T-cell (primary cell): ENCODE measurements around the gene CAMK1D. TPM values are rescaled to one million over a fixed set of nuclear protein-coding genes. Genes with fewer than 3 reads are reported as not detected.
A peak's percentile ranks its signal among the peaks of the same experiment; 100 is the strongest.
"Not testable (repeated sequence)": the region's sequence is repeated elsewhere in the genome, so short reads cannot be mapped to it uniquely, and the experiment has no call there.

ENCODE experiments used
- ATAC-seq, 4 experiments: fragments of 200-7000 bp in 3 of 4; fragments of 150-1000 bp in 1 of 4; cut with Tn5 transposase; replicated peaks in 1 of 4; 1 replicate in 3 of 4; 2 replicates in 1 of 4; pipeline ENCODE4 v1.10.0; 2021; ENCODE audit warnings: moderate library complexity in 3 of 4, mild to moderate bottlenecking in 2 of 4, moderate number of reproducible peaks in 1 of 4
- CTCF ChIA-PET, 2 donors: fragments of 300-600 bp; sonication (Branson Sonifier 250); formaldehyde crosslinking; loops; one replicate each; lab custom pipeline; 2022; ENCODE audit warnings: antibody characterized with exemption in 2 of 2; lab: Charles Lee
- POLR2A ChIA-PET, 2 donors: fragments of 300-600 bp; sonication (Branson Sonifier 250); formaldehyde crosslinking; loops; one replicate each; lab custom pipeline; 2022; ENCODE audit warnings: antibody characterized with exemption in 2 of 2; lab: Charles Lee
- DNase-seq, 35 experiments: peaks; one replicate each; pipeline versions ENCODE4 v3.0.0 to v3.0.0-alpha.2; 2013 to 2023
- H3K27ac ChIP-seq: one replicate; pipeline ENCODE4 v1.5.1; 2013; ENCODE audit warnings: low read length
- H3K27me3 ChIP-seq, 2 experiments: replicated peaks in 1 of 2; 1 replicate in 1 of 2; 2 replicates in 1 of 2; pipeline versions ENCODE4 v1.6.1 to v1.7.0; 2013; ENCODE audit warnings: low read length in 1 of 2, mixed read lengths in 1 of 2; ENCODE audit not compliant: control insufficient read depth in 2 of 2, insufficient read depth in 2 of 2; ENCODE audit errors: extremely low read depth in 1 of 2
- H3K36me3 ChIP-seq, 2 donors: 1 replicate in 1 of 2; 2 replicates in 1 of 2; pipeline versions ENCODE4 v1.6.1 to v1.7.0; 2013; ENCODE audit warnings: low read length in 1 of 2; ENCODE audit not compliant: control insufficient read depth in 2 of 2, insufficient read depth in 1 of 2; ENCODE audit errors: extremely low read depth in 1 of 2
- H3K4me1 ChIP-seq, 2 experiments: 1 replicate in 1 of 2; 2 replicates in 1 of 2; pipeline versions ENCODE4 v1.6.1 to v1.7.0; 2013; ENCODE audit warnings: low read length in 2 of 2, mixed read lengths in 1 of 2; ENCODE audit not compliant: insufficient read depth in 2 of 2, control insufficient read depth in 1 of 2; ENCODE audit errors: extremely low read depth in 1 of 2
- H3K4me3 ChIP-seq, 2 donors: 1 replicate in 1 of 2; 2 replicates in 1 of 2; pipeline versions ENCODE4 v1.5.1 to v1.7.0; 2013; ENCODE audit warnings: mild to moderate bottlenecking in 2 of 2, low read length in 1 of 2, moderate library complexity in 1 of 2; ENCODE audit not compliant: control insufficient read depth in 1 of 2; ENCODE audit errors: extremely low read depth in 1 of 2
- H3K9me3 ChIP-seq: 2 replicates; pipeline ENCODE4 v1.7.0; 2013
- H3K27ac Mint-ChIP-seq, 2 donors: one replicate each; pipeline ENCODE4 v1.8.0; 2020 to 2021; ENCODE audit warnings: mild to moderate bottlenecking in 2 of 2, mixed read lengths in 2 of 2
- H3K27me3 Mint-ChIP-seq, 2 donors: one replicate each; pipeline ENCODE4 v1.8.0; 2021 to 2022; ENCODE audit warnings: mixed read lengths in 2 of 2
- H3K36me3 Mint-ChIP-seq: one replicate; pipeline ENCODE4 v1.8.0; 2021; ENCODE audit warnings: mixed read lengths
- H3K4me1 Mint-ChIP-seq, 3 donors: one replicate each; pipeline ENCODE4 v1.8.0; 2020 to 2022; ENCODE audit warnings: mixed read lengths in 3 of 3, mild to moderate bottlenecking in 1 of 3
- H3K4me3 Mint-ChIP-seq, 3 donors: one replicate each; pipeline ENCODE4 v1.8.0; 2020 to 2022; ENCODE audit warnings: mild to moderate bottlenecking in 3 of 3, mixed read lengths in 3 of 3, moderate library complexity in 3 of 3
- H3K9me3 Mint-ChIP-seq, 3 donors: one replicate each; pipeline ENCODE4 v1.8.0; 2020 to 2022; ENCODE audit warnings: mixed read lengths in 3 of 3
- WGBS: methylation state at CpG from one replicate; pipeline ENCODE4 v1.1.5; 2013; ENCODE audit warnings: missing lambda C conversion rate; ENCODE audit not compliant: insufficient coverage; 5-methylcytosine and 5-hydroxymethylcytosine counted together
- total RNA-seq, 35 experiments: library from RNA in 6 of 35; stranded (reverse) in 6 of 35; fragments of 120-200 nt in 1 of 35; gene quantifications; one replicate each; pipeline versions ENCODE4 v1.2.1 to v1.2.4 and lab custom pipeline; 2013 to 2026

CAMK1D gene
- total RNA-seq, 5 donors from 2014 or later (not counting 1 experiment from before 2014, with no cell fraction given) = 16.8 to 31.3 (median 23.6) TPM

- H3K27me3 ChIP-seq, CTCF ChIA-PET, DNase-seq, H3K4me1 ChIP-seq, H3K4me3 ChIP-seq, H3K27me3 Mint-ChIP-seq, H3K9me3 ChIP-seq, H3K9me3 Mint-ChIP-seq, ATAC-seq, H3K27ac ChIP-seq, H3K36me3 ChIP-seq, H3K4me3 Mint-ChIP-seq, H3K27ac Mint-ChIP-seq: not testable (repeated sequence)
- WGBS = 100% methylated on average over 4 of the region's 8 CpGs
- POLR2A ChIA-PET = interaction anchor here in 1 of 2 donors (0.6 kb wide), 1 partner anchor 70 kb away, joined by 5 read pairs; no protein-coding TSS in a partner anchor
- Mint-ChIP-seq H3K4me1 (peaks cover 24 to 45% (median 25%) of the 10 kb centered on the region in 3 donors), H3K36me3 (peaks cover 31% of the 10 kb centered on the region)
Observed at GRCh38 chr10:12434677-12435076, 85.3 kb downstream of the CAMK1D start.

DNA sequence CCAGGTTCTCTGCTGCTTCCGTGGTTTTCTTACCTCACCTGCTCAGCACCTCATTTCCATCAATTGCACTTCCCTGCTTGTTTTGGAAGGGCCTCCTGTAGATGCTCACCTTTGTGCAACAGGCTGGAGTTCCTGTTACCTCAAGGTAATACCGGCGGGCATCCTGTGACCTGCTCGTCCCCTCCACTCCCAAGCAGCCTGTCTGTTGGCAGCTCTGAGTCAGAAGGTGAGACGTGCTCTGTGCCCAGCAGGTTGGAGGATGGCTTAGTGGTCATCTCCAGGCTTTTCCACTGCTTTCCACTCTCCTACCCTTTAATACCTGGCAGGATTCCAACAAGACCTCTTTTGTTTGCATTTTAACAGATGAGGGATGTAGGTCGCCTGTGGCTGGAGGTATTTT lies 86.0 kb downstream of the CAMK1D start:
- Mint-ChIP-seq H3K27ac (no peak overlapping the region), H3K4me3 (no peak overlapping the region), H3K9me3 (peaks cover 5 to 13% (median 9%) of the 10 kb centered on the region in 3 donors), H3K36me3 (peaks cover 28% of the 10 kb centered on the region), H3K27me3 (no peaks in the 10 kb centered on the region), H3K4me1 (peaks cover 18 to 42% (median 20%) of the 10 kb centered on the region in 3 donors)
- POLR2A ChIA-PET = no interaction called here
- no peaks in the 10 kb centered on the region for H3K4me1 ChIP-seq
- H3K36me3 ChIP-seq = peaks cover 0 to 4% of the 10 kb centered on the region in 2 donors
- DNase-seq (no peak), ATAC-seq (no peak)
- no peak overlapping the region for H3K4me3 ChIP-seq
- H3K9me3 ChIP-seq = no peaks in the 10 kb centered on the region
- 86% methylated on average over 4 of the region's 6 CpGs for WGBS
- CTCF ChIA-PET = interaction anchor here in 1 of 2 donors (0.6 kb wide), 1 partner anchor 172 kb away, joined by 3 read pairs; no protein-coding TSS in a partner anchor
- H3K27ac ChIP-seq = no peak overlapping the region
- H3K27me3 ChIP-seq = no peaks in the 10 kb centered on the region

DNA sequence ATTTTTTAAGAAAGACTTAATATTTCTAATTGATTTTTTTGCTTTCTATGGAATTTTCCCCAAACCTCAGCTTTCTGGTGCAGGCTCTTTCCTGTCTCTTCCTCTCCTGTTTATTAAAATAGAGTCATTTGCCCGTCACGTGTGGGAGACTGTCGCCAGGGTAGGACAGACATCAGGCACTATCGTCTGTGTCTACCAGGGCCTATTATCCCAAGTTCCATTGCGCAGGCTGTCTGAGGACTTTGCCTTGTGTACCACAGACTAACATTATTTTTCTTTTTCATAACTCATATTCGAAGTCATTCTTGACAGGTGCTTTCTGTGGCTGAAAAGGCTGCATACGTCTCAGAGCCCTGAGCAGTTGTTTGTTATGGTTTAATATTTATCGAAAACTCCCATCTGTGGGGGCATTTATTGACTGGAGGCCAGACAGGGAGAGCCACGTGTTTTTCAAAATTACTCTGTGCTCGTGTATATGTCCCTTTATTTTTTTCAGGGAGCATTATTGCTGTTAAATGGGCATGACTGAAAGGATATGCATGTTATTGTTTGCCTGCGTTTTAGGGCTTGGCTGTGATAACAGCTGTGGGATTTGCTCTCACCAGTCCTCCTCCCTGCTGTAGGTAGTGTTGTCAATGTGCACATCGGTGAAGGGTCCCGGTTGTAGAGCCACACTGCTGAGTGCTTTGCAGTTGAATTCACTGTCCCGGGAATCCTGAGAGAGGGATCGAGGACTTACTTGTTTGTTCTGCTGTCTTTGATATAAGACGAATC lies 89.8 kb downstream of the CAMK1D start:
- Histone ChIP-seq H3K27ac (no peak overlapping the region), H3K4me3 (no peak overlapping the region), H3K4me1 (no peaks in the 10 kb centered on the region), H3K9me3 (no peaks in the 10 kb centered on the region), H3K36me3 (peaks cover 0 to 4% of the 10 kb centered on the region in 2 donors), H3K27me3 (no peaks in the 10 kb centered on the region)
- peaks cover 5 to 13% (median 13%) of the 10 kb centered on the region in 3 donors for H3K9me3 Mint-ChIP-seq
- peaks cover 8 to 36% (median 12%) of the 10 kb centered on the region in 3 donors for H3K4me1 Mint-ChIP-seq
- 95% methylated on average over 11 of the region's 16 CpGs for WGBS
- H3K4me3 Mint-ChIP-seq = no peak overlapping the region
- CTCF ChIA-PET = interaction anchor here in 1 of 2 donors (0.6 kb wide), 1 partner anchor 231 kb away, joined by 3 read pairs; no protein-coding TSS in a partner anchor
- DNase-seq (no peak), ATAC-seq (no peak)
- H3K27me3 Mint-ChIP-seq = no peaks in the 10 kb centered on the region
- H3K27ac Mint-ChIP-seq = peak overlapping the region in 1 of 2 donors; percentile 65
- H3K36me3 Mint-ChIP-seq = peaks cover 27% of the 10 kb centered on the region
- POLR2A ChIA-PET = no interaction called here

DNA sequence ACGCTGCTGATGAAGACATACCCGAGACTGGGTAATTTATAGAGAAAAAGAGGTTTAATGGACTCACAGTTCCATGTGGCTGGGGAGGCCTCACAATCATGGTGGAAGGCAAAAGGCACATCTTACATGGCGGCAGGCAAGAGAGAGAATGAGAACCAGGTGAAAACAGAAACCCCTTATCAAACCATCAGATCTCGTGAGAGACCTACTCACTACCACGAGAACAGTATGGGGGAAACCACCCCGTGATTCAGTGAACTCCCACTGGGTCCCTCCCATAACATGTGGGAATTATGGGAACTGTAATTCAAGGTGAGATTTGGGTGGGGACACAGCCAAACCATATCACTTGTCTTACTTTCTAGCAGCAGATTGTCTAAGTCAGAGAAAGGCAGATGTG lies 90.4 kb downstream of the CAMK1D start:
- H3K9me3 ChIP-seq, H3K4me3 Mint-ChIP-seq, POLR2A ChIA-PET, H3K27me3 ChIP-seq, H3K27me3 Mint-ChIP-seq, H3K4me1 ChIP-seq, ATAC-seq, H3K36me3 ChIP-seq, H3K27ac ChIP-seq, DNase-seq, H3K4me3 ChIP-seq, CTCF ChIA-PET: not testable (repeated sequence)
- Mint-ChIP-seq H3K4me1 (peaks cover 8 to 39% (median 10%) of the 10 kb centered on the region in 3 donors), H3K27ac (peak overlapping the region in 1 of 2 donors; percentile 65), H3K9me3 (peaks cover 5 to 13% (median 13%) of the 10 kb centered on the region in 3 donors), H3K36me3 (peaks cover 27% of the 10 kb centered on the region)
- WGBS = 100% methylated on average over 1 of the region's 6 CpGs

DNA sequence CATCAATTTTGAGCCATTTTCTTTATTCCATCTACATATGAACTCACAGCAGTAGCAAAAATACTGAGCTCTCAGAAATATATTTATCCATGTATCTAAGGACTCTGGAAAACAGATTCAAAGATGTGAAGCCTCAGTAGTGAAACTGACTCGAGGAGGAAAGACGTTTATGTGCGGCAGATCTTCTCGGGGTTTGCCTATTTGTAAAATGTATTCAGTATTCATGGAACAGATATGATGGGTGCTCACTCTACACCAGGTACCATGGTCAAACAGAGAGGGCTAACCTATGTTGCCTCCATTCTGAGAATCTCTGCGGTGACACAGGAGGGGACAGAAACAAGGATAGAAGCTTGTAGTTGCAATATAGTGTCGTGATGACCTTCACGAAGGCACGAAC lies 93.7 kb downstream of the CAMK1D start:
- 95% methylated on average over 3 of the region's 8 CpGs for WGBS
- ChIA-PET POLR2A (interaction anchor here in 1 of 2 donors (0.6 kb wide), 1 partner anchor 140 kb away, joined by 3 read pairs; no protein-coding TSS in a partner anchor), CTCF (interaction anchor here in 1 of 2 donors (0.5 to 0.6 kb wide), 2 partner anchors 179 to 419 kb away, joined by 3 to 4 read pairs; no protein-coding TSS in a partner anchor)
- H3K27me3 Mint-ChIP-seq = no peaks in the 10 kb centered on the region
- peaks cover 5 to 13% (median 13%) of the 10 kb centered on the region in 3 donors for H3K9me3 Mint-ChIP-seq
- H3K4me1 ChIP-seq = peaks cover 0 to 3% of the 10 kb centered on the region in 2 experiments
- H3K27me3 ChIP-seq = no peaks in the 10 kb centered on the region
- peaks cover 13% of the 10 kb centered on the region for H3K36me3 Mint-ChIP-seq
- DNase-seq (no peak), ATAC-seq (no peak)
- no peak overlapping the region for H3K4me3 ChIP-seq
- H3K4me1 Mint-ChIP-seq = peaks cover 18 to 47% (median 34%) of the 10 kb centered on the region in 3 donors
- H3K4me3 Mint-ChIP-seq = no peak overlapping the region
- H3K9me3 ChIP-seq = no peaks in the 10 kb centered on the region
- no peak overlapping the region for H3K27ac Mint-ChIP-seq
- H3K27ac ChIP-seq = no peak overlapping the region
- no peaks in the 10 kb centered on the region for H3K36me3 ChIP-seq

DNA sequence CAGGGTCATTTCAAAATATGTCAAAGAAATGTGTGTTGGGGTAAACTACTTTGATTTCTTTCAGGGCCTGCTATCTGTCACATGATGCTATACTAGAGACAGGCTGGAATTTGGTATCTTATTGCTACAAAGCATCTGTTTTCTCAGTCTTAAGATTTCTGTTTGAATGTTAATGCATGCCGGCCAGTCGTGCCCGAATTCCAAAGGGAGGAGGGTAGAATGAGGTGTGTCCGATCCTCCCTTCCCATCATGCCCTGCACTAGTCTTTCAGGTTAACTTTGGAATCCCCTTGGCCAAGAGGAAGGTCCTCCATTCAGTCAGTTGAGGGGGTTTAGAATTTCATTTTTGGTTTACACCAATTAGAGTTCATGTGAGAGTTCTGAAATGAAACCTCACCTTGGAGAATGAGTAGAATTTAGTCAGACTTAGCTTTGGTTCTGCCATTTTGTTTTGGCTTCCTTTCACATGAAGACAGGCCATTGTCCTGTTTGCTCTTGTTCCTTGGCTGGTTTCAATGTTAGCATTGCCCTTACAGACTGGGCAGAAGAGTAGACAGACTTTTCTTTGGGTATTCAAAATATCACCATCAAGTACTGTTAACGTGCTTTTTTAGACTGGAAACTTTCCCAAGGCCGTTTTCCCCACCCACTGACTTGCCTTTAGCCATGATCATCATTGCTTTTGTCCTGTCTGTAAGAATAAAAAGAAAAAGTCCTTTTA lies 95.8 kb downstream of the CAMK1D start:
- ATAC-seq = no peak
- peaks cover 3 to 16% of the 10 kb centered on the region in 2 experiments for H3K4me1 ChIP-seq
- Mint-ChIP-seq H3K4me3 (no peak overlapping the region), H3K36me3 (peaks cover 3% of the 10 kb centered on the region), H3K4me1 (peaks cover 34 to 54% (median 46%) of the 10 kb centered on the region in 3 donors), H3K27ac (peak overlapping the region; percentile 28 to 46), H3K9me3 (peaks cover 0 to 4% (median 0%) of the 10 kb centered on the region in 3 donors), H3K27me3 (no peaks in the 10 kb centered on the region)
- H3K27me3 ChIP-seq = no peaks in the 10 kb centered on the region
- CTCF ChIA-PET = no interaction called here
- H3K9me3 ChIP-seq = no peaks in the 10 kb centered on the region
- no peak overlapping the region for H3K4me3 ChIP-seq
- POLR2A ChIA-PET = no interaction called here
- no peak for DNase-seq
- H3K36me3 ChIP-seq = no peaks in the 10 kb centered on the region
- H3K27ac ChIP-seq = no peak overlapping the region
- WGBS = no CpG with 5 or more reads among the region's 6 CpGs
